HuH-7 (cell line): Measurements from ENCODE around the gene GRHL1.
"Not testable (repeated sequence)": the region's sequence is repeated elsewhere in the genome, so short reads cannot be mapped to it uniquely, and the experiment has no call there.

Experiments used
- DNase-seq: peaks from one replicate; pipeline ENCODE4 v3.0.0; 2011; ENCODE audit warnings: low spot score

The GRHL1 gene

GRCh38 chr2:9951522-9952285, at the start of gene GRHL1:
GRHL1 (plus strand) TSS chr2:9951693; CDS start chr2:9951834, 141 bp downstream.
- peak; percentile 97 for DNase-seq

DNA sequence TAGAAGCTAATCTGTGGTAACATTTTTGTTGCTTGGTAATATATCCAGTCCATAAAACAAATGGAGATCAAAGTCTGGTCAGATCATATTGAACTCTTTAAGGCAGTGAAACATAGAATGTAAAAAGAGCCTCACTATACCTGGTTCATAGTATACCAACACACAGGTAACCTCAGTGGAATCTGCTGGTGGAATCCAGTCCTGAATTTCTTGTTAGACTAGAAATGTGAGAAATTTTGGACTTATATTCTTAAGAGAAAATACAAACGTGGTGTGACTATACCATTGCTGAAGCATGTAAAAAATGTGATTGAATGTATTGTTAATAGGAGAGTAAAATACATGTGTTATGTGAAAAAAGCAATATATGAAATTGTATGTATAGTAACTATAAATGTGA, 46.1 kb upstream of the GRHL1 start:
- no peak for DNase-seq

GRCh38 chr2:9907402-9907801, 44.1 kb upstream of the GRHL1 start:
- no peak for DNase-seq

DNA sequence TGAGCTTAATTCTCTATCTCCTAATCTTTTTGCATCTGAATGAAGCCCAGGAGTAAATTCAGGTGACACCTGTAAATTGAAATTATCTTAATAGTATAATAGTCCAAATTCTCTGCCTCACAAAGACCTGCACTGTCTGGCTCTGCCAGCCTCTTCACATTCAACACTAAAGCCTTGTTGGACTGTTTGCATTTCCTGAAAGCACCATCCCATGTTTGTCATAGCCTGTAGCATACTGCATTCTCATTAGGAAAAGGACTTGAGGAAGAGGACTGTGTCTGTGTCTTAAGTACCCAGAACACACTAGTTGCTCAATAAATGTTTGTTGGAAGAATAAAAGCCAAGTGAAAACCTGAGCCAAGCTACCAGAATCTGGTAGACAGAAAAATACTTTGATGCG, 42.9 kb upstream of the GRHL1 start:
- DNase-seq: no peak

GRCh38 chr2:9909106-9909505, 42.4 kb upstream of the GRHL1 start:
- no peak for DNase-seq

DNA sequence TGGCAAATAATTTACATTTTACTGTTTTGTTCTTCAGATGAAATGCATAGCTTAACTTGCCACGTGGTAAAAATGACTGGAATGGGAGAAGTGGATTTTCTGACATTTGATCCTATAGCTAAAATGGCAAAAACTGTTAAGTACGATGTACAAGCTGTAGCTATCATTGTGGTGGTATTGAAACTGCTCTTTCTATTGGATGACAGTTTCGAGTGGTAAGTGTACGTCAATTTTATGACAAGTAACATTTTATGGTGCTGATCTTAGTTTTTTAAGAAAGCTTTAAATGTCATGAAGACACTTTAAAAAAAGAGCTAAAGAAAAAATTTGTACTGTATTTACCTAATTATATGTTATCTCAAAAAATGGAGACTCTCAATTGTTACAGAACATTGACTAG, 40.8 kb upstream of the GRHL1 start:
- no peak for DNase-seq

- DNase-seq: no peak
These were observed 39.0 kb upstream of the GRHL1 start for GRCh38 chr2:9912468-9912867.

GRCh38 chr2:9914384-9915065, 37.0 kb upstream of the GRHL1 start:
- no peak for DNase-seq

- no peak for DNase-seq
These were observed 33.2 kb upstream of the GRHL1 start for GRCh38 chr2:9918275-9918674.

DNA sequence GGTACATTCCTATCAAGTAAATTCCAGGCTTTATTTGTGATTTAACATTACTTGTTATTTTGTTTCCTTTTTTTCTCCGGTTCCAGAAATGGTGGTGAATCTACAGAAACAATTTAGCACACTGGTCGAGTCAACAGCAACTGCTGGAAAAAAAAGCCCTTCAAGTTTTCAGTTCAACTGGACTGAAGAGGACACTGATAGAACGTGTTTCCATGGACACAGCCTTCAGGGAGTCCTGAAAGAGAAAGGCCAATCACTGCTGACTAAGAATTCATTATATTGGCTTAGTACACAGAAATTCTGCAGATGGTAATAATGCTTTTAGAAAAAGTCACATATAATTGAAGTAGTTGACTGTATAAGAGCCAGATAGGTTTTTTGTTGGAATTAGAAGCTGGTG, 32.0 kb upstream of the GRHL1 start:
- DNase-seq: no peak

DNA sequence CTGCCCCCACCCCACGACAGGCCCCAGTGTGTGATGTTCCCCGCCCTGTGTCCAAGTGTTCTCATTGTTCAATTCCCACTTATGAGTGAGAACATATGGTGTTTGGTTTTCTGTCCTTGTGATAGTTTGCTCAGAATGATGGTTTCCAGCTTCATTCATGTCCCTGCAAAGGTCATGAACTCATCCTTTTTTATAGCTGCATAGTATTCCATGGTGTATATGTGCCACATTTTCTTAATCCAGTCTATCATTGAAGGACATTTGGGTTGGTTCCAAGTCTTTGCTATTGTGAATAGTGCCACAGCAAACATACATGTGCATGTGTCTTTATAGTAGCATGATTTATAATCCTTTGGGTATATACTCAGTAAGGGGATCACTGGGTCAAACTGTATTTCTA, 24.5 kb upstream of the GRHL1 start:
- not testable (repeated sequence) for DNase-seq

GRCh38 chr2:9937258-9937657, 14.2 kb upstream of the GRHL1 start:
- no peak for DNase-seq

DNA sequence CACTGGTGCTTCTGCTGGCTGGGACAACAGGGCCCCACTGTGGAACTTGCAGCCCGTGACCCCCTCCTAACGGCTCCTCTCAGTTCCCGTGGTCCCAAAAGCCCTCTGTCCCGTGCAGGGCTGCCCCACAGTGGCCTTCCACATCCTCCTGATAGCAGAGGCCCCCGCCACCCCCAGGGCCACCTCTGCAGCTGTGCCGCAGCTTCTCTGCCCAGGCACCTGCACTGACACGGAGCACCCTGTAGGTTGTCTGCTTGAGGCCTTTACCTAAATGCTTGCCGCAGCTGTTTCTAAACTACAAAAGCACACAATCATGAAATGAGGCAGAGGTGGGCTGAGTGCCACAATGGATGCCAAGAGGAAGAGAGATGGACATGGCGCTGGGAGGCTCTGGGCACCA, 13.5 kb upstream of the GRHL1 start:
- DNase-seq: no peak

- DNase-seq: no peak
These were observed 11.7 kb upstream of the GRHL1 start for GRCh38 chr2:9939587-9940485.

- no peak for DNase-seq
These were observed 10.1 kb upstream of the GRHL1 start for GRCh38 chr2:9941196-9941995.

- DNase-seq: no peak
These were observed 9.5 kb upstream of the GRHL1 start for GRCh38 chr2:9941996-9942390.

DNA sequence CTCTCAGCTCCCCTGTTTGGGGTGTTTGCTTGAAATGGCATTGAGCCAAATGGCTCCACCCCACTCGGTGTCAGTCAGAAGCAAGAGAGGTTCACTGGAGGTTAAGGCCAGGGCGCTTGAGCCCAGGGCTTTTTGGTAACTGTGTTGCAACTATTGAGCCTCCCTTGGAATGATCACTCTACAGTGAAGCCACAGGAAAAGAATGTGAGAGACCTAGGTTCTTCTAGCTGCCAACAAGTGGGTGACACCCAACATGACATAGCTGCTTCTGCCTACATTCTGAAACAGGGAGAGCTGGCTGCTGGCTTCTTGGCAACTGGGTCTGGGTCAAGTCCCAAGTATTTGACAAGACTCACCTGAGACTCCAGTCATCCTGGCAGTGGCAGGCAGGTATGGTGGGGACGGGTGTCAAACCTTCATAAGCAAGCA, 7.1 kb upstream of the GRHL1 start:
- no peak for DNase-seq

DNA sequence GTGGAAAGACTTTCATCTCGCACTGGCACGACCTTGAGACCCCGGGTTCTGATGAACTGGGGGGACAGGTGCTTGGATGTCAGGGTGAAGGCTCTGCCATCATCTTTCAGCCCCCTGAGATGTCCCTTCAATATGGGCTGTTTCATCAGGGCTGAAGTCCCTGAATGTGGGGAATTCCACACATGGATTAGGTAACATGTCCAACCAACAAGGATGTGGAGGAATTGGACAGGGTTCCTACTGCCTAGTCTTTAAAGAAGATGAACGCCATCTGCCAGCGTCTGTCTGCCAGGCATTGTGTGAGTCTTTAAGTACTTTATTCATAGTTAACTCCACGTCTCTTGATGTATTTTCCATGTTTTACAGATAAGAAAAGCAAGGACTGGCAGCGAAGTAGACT, 5.9 kb upstream of the GRHL1 start:
- no peak for DNase-seq

DNA sequence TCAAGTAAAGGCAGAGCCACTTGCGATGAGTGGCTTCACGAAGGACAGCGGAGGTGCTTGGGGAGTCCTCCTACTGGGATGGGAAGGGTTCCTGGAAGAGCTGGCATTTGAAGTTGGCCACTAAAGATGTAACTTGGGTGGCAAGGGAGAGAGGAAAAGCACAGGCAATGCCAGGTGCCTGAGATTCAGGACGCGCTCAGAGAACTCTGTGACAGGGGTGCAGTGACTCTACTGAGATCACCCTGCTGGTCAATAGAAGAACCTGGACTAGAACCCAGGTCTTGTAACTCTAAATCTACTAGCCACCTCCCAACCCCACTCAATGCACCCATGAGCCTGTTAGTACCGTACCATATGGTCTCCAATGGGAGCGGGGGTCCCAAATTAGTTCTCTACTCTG, 5.4 kb upstream of the GRHL1 start:
- DNase-seq: no peak

DNA sequence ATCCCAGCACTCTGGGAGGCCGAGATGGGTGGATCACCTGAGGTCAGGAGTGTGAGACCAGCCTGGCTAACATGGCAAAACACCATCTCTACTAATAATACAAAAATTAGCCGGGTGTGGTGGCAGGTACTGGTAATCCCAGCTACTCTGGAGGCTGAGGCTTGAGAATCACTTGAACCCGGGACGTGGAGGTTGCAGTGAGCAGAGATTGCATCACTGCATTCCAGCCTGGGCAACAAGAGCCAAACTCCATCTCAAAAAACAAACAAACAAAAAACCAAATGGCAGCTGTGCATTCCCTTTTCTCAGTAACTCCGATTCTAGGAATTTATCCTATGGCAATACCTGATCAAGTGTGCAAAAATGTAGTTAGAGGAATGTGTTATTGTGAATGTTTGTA, 4.7 kb upstream of the GRHL1 start:
- DNase-seq: no peak

DNA sequence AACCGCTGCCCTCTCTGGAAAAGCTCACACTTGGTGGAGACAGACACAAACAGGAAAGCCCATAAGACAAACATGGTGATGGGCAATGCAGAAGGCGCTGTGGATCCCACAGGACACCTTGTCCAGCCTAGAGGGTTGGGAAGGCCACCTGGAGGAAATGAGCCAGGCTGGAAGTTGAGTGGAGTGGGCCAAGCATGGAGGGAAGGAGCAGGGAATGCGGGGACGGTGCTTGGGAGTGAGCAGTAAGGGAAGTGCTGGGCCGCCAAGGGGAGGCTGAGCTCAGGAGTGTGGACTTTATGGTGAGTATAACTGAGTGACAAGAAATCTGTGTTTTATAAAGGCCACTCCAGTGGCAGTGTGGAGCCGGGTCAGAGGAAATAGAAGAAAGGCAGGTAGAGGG, 2.8 kb upstream of the GRHL1 start:
- DNase-seq: no peak
